Omental fat pad (tissue), 4 donors: ENCODE measurements around the gene BFSP2. TPM values are rescaled to one million over a fixed set of nuclear protein-coding genes. Genes with fewer than 3 reads are reported as not detected.

Experiments used
- ATAC-seq: fragments of 150-250 bp; one replicate; pipeline ENCODE4 v1.9.1; 2016; ENCODE audit warnings: mild to moderate bottlenecking, moderate library complexity; ENCODE audit not compliant: low FRiP score
- DNase-seq: peaks from one replicate; pipeline ENCODE4 v3.0.0-alpha.2; 2019; ENCODE audit warnings: low spot score
- CTCF ChIP-seq, 3 donors: fragments of 450-650 bp; IDR thresholded peaks; one replicate each; pipeline ENCODE4 v1.5.1; 2016 to 2017; ENCODE audit warnings: antibody characterized with exemption in 3 of 3, mild to moderate bottlenecking in 3 of 3, moderate library complexity in 2 of 3
- total RNA-seq, 4 donors: library from RNA; depleted of rRNA; stranded (reverse); fragments of >200 nt; gene quantifications; one replicate each; pipeline ENCODE4 v1.1.0, GENCODE V29; 2016

The BFSP2 gene
- total RNA-seq, 4 donors from 2014 or later: not detected

GRCh38 chr3:133381346-133382109, 18.3 kb upstream of the BFSP2 start:
- DNase-seq (no peak), ATAC-seq (no peak)
- TF ChIP-seq CTCF (IDR thresholded peaks at IDR 0.05): no peak

DNA sequence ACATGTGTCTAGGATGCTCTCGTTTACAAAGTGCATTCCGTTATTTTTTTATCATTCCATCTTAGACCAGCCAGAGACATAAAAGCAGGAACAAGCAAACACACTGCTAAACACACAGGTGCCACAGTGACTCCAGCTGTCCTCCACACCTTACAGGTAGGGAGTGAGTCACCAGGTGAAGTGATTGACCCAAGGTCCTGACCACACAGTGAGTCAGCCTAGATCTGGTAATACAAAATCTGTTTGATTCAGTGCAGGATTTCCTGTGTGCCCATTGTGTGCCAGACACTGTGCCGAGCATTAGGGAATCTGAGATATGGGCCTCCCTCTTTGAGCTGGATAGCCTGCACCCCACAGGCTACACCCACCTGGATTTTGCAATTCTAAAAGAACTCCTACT, 16.7 kb upstream of the BFSP2 start:
- DNase-seq: no peak
- no peak for TF ChIP-seq CTCF (IDR thresholded peaks at IDR 0.05)
- no peak for ATAC-seq

DNA sequence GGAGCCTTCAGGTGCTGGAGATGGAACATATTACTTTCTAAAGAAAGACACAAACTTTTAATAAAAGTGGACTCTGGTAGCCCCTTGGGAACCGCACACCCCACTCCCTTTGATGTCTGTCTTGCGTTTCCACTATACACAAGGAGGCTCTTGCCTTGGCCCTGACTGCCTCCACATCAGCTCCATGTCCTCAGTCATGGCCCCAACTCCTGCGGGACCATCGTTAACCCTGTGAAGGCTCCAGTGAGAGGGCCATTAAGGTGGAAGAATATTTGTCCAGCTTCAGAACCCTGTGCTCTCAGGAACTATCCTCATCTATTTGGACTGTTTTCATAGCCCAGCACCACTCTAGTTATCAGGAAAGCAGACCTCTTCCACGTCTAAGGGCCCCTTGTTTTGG, 16.1 kb upstream of the BFSP2 start:
- no peak for TF ChIP-seq CTCF (IDR thresholded peaks at IDR 0.05)
- DNase-seq (no peak), ATAC-seq (no peak)

DNA sequence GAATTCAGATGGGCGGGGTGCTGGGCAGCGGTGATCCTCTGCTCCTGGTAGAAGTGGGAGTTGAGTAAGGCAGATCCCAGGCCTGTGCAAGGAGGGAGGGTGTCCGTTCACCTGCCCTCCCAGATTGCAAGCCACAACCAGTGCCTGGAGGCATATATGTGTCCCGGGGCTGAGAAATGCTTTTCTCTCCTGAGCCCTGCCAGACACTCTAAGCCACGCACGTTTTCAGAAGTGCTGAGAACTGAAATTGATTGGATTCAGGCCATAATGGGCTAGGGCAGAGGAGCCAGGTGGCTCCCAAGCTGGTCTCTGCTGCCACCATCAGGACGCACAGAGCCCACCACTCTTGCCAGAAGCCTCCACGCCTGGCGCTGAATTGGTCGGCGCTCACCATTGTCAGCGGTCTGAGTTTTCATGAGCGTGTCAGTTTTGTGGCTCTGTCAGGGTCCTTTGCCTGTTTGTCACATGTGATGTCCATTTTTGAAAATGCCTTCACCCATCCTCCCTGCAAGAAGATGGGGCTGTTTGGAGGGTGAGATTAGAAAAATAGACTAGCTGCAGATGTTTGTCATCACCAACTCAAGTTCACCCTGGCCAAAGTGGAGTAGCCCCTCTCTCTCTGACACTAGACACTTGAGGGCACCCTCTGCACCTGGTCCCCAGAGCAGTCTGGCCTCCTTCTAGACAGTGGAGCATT, 15.4 kb upstream of the BFSP2 start:
- ATAC-seq (peak; percentile 51), DNase-seq (no peak)
- no peak for TF ChIP-seq CTCF (IDR thresholded peaks at IDR 0.05)

DNA sequence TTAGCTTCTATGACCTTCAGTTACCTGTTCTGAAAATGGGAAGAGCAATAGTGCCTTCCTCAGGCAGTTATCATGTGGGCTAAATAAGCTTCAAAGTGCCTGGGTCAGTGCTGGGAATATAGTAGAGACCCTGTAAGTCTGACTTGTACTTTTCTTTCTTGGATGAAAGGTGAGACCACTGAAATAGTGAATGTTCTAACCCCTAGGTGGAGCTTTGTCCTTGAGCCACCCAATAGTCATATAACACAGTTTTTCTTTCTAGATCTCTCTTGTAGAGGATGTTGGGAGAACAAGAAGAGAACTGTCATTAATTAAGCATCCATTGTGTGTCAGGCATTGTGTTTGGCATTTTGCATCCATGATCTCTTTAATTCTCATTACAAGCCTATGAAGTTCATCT, 13.0 kb upstream of the BFSP2 start:
- TF ChIP-seq CTCF (IDR thresholded peaks at IDR 0.05): no peak
- DNase-seq (no peak), ATAC-seq (no peak)

- DNase-seq: no peak
- TF ChIP-seq CTCF (IDR thresholded peaks at IDR 0.05): no peak
- ATAC-seq: no peak
Measured at GRCh38 chr3:133387341-133387740, 12.5 kb upstream of the BFSP2 start.
